Measurements from ENCODE around the gene CSNK2A2. TPM values are rescaled to one million over a fixed set of nuclear protein-coding genes. Genes with fewer than 3 reads are reported as not detected.

Gene CSNK2A2
- total and polyA plus RNA-seq, 10 of the 15 experiments (the other 5 are each of a cell fraction or from before 2014, with no cell fraction given): 17.4 to 79.1 (median 29.4) TPM

DNA sequence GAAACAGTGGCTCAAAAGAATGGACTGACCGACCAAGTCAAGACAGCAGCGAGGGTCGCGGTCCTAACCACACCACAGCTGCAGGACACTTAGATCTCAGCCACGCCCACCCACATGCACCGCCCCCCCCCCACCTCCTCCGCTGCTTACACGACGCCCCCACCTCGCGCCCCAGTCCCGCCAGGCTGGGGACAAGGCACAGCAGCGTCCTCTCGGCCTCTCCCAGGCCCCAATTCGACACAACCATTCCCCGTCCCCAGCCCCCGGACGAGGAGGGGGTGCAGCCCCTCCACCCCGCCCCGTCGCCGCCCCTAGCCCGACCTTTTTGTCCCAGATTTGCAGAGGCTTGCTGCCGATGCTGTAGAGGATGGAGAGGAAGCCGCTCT lies 69.2 kb downstream of the CSNK2A2 start:
- Histone ChIP-seq H3K4me3 (peak overlapping the region; percentile 85), H3K27me3 (replicated peaks in 1 of 2; ENCODE audit: control insufficient read depth in 2 of 2, insufficient read depth in 2 of 2, low read length in 1 of 2) (no peaks in the 10 kb centered on the region), H3K9me3 (replicated peaks; ENCODE audit: control insufficient read depth, insufficient read depth, low read length) (no peaks in the 10 kb centered on the region), H3K4me1 (ENCODE audit: control insufficient read depth, insufficient read depth, low read length) (peaks cover 15% of the 10 kb centered on the region), H3K36me3 (ENCODE audit: control insufficient read depth in 2 of 2, insufficient read depth in 2 of 2, low read length in 1 of 2) (peaks cover 0 to 4% of the 10 kb centered on the region in 2 experiments; a peak in 1 of 4 replicates), H3K79me2 (ENCODE audit: control insufficient read depth, insufficient read depth, low read length) (peaks cover 51% of the 10 kb centered on the region), H3K4me2 (ENCODE audit: control insufficient read depth, insufficient read depth) (peak overlapping the region; percentile 99), H4K20me1 (ENCODE audit: control insufficient read depth, insufficient read depth) (peaks cover 5% of the 10 kb centered on the region; the same call in 1 of the 2 replicates), H3K27ac (ENCODE audit: control insufficient read depth, insufficient read depth) (peak overlapping the region; percentile 82), H3K9ac (ENCODE audit: control insufficient read depth, insufficient read depth, low read length) (peak overlapping the region; percentile 70), H2AFZ (ENCODE audit: control insufficient read depth, low read depth, low read length) (peak overlapping the region; percentile 87)
- no TSS peak for BruUV-seq (replicated peaks)
- DNase-seq (ENCODE audit: low read depth, low spot score) (no peak), FAIRE-seq (no peak), ATAC-seq (peak; percentile 12)
- POLR2A ChIA-PET: interaction anchor here (0.6 to 1.5 kb wide), 11 partner anchors 19 to 726 kb away, joined by 3 to 8 read pairs (median 3); partner anchors contain the start of gene KATNB1
- CTCF ChIA-PET: interaction anchor here (0.6 to 13.7 kb wide), 11 partner anchors 8 to 178 kb away, joined by 3 to 186 read pairs (median 4); no protein-coding TSS in a partner anchor
- RAD21 ChIA-PET (ENCODE audit: unreplicated experiment): interaction anchor here (0.7 to 6.6 kb wide), 13 partner anchors 10 to 197 kb away, joined by 3 to 30 read pairs (median 4); a partner anchor contains a TSS
- TF ChIP-seq, protein P1, sequence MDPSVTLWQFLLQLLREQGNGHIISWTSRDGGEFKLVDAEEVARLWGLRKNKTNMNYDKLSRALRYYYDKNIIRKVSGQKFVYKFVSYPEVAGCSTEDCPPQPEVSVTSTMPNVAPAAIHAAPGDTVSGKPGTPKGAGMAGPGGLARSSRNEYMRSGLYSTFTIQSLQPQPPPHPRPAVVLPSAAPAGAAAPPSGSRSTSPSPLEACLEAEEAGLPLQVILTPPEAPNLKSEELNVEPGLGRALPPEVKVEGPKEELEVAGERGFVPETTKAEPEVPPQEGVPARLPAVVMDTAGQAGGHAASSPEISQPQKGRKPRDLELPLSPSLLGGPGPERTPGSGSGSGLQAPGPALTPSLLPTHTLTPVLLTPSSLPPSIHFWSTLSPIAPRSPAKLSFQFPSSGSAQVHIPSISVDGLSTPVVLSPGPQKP (IDR thresholded peaks at IDR 0.05; ENCODE audit: low read depth, low read length): no peak
- no peak for TF ChIP-seq WRNIP1 (IDR thresholded peaks at IDR 0.05; ENCODE audit: borderline replicate concordance, low read depth, low read length)
- TF ChIP-seq, protein P2, sequence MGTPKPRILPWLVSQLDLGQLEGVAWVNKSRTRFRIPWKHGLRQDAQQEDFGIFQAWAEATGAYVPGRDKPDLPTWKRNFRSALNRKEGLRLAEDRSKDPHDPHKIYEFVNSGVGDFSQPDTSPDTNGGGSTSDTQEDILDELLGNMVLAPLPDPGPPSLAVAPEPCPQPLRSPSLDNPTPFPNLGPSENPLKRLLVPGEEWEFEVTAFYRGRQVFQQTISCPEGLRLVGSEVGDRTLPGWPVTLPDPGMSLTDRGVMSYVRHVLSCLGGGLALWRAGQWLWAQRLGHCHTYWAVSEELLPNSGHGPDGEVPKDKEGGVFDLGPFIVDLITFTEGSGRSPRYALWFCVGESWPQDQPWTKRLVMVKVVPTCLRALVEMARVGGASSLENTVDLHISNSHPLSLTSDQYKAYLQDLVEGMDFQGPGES (IDR thresholded peaks at IDR 0.05): no peak
- TF ChIP-seq LARP7 (IDR thresholded peaks at IDR 0.05): no peak
- TF ChIP-seq IKZF1 (conservative IDR thresholded peaks at IDR 0.05): no peak
- TF ChIP-seq, protein P3, sequence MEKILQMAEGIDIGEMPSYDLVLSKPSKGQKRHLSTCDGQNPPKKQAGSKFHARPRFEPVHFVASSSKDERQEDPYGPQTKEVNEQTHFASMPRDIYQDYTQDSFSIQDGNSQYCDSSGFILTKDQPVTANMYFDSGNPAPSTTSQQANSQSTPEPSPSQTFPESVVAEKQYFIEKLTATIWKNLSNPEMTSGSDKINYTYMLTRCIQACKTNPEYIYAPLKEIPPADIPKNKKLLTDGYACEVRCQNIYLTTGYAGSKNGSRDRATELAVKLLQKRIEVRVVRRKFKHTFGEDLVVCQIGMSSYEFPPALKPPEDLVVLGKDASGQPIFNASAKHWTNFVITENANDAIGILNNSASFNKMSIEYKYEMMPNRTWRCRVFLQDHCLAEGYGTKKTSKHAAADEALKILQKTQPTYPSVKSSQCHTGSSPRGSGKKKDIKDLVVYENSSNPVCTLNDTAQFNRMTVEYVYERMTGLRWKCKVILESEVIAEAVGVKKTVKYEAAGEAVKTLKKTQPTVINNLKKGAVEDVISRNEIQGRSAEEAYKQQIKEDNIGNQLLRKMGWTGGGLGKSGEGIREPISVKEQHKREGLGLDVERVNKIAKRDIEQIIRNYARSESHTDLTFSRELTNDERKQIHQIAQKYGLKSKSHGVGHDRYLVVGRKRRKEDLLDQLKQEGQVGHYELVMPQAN (conservative IDR thresholded peaks at IDR 0.05): no peak
- no peak for TF ChIP-seq SMC3 (IDR thresholded peaks at IDR 0.05; ENCODE audit: borderline replicate concordance, low read length)
- no peak for TF ChIP-seq NFIC (IDR thresholded peaks at IDR 0.05; ENCODE audit: low read depth, low read length)
- no peak for TF ChIP-seq NFXL1 (IDR thresholded peaks at IDR 0.05; ENCODE audit: borderline replicate concordance)
- TF ChIP-seq MYB (IDR thresholded peaks at IDR 0.05; ENCODE audit: borderline replicate concordance, low read depth, low read length): no peak
- TF ChIP-seq, protein P4, sequence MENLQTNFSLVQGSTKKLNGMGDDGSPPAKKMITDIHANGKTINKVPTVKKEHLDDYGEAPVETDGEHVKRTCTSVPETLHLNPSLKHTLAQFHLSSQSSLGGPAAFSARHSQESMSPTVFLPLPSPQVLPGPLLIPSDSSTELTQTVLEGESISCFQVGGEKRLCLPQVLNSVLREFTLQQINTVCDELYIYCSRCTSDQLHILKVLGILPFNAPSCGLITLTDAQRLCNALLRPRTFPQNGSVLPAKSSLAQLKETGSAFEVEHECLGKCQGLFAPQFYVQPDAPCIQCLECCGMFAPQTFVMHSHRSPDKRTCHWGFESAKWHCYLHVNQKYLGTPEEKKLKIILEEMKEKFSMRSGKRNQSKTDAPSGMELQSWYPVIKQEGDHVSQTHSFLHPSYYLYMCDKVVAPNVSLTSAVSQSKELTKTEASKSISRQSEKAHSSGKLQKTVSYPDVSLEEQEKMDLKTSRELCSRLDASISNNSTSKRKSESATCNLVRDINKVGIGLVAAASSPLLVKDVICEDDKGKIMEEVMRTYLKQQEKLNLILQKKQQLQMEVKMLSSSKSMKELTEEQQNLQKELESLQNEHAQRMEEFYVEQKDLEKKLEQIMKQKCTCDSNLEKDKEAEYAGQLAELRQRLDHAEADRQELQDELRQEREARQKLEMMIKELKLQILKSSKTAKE (IDR thresholded peaks at IDR 0.05; ENCODE audit: low read depth, poor library complexity, severe bottlenecking): no peak
- TF ChIP-seq RB1 (IDR thresholded peaks at IDR 0.05; ENCODE audit: borderline replicate concordance): no peak
- no peak for TF ChIP-seq JUNB (IDR thresholded peaks at IDR 0.05)
- no peak for TF ChIP-seq SRF (IDR thresholded peaks at IDR 0.05; ENCODE audit: low read depth in 2 of 2, low read length in 2 of 2)
- no peak for TF ChIP-seq STAT1 (conservative IDR thresholded peaks at IDR 0.05)
- TF ChIP-seq ASH2L (IDR thresholded peaks at IDR 0.05; ENCODE audit: borderline replicate concordance, low read depth): no peak
- no peak for TF ChIP-seq CEBPB (IDR thresholded peaks at IDR 0.05; ENCODE audit: borderline replicate concordance in 1 of 2, low read depth in 2 of 2, low read length in 2 of 2)
- TF ChIP-seq RFX5 (IDR thresholded peaks at IDR 0.05; ENCODE audit: low read depth, low read length): no peak
- TF ChIP-seq MTA2 (IDR thresholded peaks at IDR 0.05; ENCODE audit: low read depth): no peak
- intact Hi-C loops (cut with micrococcal nuclease; ENCODE audit: unreplicated experiment) (loop anchor here (2.0 to 10.0 kb wide), 5 partner anchors 104 to 684 kb away; partner anchors contain the start of genes CIAPIN1, CNOT1, COQ9 and MMP15), in situ Hi-C loops (cut with MboI) (loop anchor here (5.0 kb wide), 1 partner anchor 106 kb away; no protein-coding TSS in a partner anchor)
- 3% methylated on average over 13 of the region's 25 CpGs for WGBS (ENCODE audit: insufficient coverage, insufficient replicate concordance, low lambda C conversion rate, missing lambda C conversion rate)
- SMC1A ChIA-PET (ENCODE audit: uncharacterized antibody, unreplicated experiment): interaction anchor here (0.5 to 2.1 kb wide), 13 partner anchors 8 to 552 kb away, joined by 3 to 9 read pairs (median 3); no protein-coding TSS in a partner anchor

All from GM12878 (cell line).